ENCODE results near the gene POTEH.
"Not testable (repeated sequence)": the region's sequence is repeated elsewhere in the genome, so short reads cannot be mapped to it uniquely, and the experiment has no call there.

The POTEH gene

DNA sequence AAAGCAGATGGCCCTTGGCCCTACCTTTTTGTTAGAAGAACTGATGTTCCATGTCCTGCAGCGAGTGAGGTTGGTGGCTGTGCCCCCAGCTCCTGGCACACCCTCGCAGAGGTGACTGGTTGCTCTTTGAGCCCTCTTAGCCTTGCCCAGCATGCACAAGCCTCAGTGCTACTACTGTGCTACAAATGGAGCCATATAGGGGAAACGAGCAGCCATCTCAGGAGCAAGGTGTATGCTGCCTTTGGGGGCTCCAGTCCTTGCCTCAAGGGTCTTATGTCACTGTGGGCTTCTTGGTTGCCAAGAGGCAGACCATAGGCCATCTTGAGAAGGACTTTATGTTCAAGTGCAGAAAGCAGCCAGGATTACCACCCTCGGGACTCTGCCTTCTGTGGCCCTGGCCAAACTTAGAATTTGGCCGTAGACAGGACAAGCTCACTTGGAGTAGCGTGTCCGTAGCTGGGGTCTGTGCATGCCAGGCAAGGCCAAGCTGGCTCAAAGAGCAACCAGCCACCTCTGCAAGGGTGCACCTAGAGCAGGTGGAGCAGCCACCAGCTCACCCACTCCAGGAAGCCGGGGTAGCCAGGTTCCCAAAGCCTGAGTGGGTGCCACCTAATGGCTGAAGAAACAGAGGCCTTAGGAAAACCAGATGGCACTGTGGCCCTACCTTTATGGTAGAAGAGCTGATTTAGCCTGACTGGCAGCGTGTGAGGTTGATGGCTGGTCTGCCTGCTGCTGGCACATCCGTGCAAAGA lies 48.5 kb downstream of the POTEH start:
- not testable (repeated sequence) for DNase-seq

DNA sequence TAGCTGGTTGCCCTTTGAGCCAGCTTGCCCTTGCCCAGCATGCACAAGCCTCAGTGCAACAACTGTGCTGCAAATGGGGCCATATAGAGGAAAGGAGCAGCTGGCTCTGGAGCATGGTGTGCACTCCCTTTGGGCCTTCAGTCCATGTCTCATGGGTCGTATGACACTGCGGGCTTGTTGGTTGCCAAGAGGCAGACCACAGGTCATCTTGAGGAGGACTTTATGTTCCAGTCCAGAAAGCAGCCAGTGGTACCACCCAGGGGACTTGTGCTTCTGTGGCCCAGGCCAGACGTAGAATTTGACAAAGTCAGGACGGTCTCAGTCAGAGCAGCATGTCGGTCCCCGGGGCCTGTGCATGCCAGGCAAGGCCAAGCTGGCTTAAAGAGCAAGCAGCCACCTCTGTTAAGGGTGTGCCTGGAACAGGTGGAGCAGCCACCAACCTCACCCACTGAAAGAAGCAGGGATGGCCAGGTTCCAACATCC lies 49.1 kb downstream of the POTEH start:
- not testable (repeated sequence) for DNase-seq

DNA sequence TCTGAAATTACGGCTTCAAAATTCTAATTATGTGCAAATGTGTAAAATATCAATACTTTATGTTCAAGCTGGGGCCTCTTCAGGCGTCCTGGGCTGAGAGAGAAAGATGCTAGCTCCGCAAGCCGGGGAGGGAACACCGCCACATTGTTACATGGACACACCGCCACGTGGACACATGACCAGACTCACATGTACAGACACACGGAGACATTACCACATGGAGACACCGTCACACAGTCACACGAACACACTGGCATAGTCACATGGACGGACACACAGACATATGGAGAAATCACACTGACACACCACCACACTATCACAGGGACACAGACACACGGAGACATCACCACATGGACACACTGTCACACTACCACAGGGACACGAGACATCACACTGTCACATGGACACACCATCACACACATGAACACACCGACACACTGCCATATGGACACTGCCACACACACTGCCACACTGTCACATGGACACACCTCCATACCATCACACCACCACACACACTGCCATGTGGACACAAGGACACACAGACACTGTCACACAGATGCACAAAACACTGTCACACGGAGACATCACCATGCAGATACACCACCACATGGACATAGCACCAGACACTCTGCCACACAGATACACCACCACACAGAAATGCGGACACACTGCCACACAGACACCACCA lies 58.0 kb downstream of the POTEH start:
- DNase-seq, result not testable (repeated sequence)

DNA sequence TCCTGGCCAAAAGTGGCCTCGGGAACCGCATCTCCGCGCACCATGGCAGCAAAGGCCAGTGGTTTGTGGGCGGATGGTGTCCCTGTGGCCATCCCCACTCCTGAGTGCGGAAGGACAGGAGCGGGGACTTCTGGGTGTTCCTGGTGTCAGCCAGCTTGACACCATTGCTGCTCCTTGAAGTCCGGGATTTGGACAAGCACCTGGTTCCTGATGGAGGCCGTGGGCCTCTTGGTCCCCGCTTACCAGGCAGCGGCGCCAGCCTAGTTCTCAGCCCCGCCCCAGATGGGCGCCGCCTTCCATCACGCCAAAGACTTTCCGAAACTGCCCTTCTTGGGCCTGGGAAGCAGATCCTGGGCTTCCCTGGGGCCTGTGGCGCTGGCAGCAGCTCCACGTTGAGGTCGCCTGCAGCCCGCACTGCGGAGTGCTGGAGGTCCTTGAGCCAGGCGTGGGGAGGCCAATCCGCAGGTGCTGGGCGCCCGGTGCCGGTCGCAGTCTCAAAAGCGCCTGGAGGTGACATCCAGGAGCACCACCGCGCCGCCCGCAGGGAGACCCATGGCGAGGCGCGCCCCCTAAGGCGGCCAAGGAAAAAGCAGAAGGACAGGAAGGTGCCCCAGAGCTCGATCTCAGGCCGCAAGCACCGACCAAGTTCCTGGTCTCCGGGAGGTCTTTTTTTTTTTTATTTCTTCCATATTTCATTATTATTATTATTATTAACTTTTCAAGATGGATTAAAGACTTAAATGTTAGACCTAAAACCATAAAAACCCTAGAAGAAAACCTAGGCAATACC lies 59.5 kb downstream of the POTEH start:
- DNase-seq, result not testable (repeated sequence)

DNA sequence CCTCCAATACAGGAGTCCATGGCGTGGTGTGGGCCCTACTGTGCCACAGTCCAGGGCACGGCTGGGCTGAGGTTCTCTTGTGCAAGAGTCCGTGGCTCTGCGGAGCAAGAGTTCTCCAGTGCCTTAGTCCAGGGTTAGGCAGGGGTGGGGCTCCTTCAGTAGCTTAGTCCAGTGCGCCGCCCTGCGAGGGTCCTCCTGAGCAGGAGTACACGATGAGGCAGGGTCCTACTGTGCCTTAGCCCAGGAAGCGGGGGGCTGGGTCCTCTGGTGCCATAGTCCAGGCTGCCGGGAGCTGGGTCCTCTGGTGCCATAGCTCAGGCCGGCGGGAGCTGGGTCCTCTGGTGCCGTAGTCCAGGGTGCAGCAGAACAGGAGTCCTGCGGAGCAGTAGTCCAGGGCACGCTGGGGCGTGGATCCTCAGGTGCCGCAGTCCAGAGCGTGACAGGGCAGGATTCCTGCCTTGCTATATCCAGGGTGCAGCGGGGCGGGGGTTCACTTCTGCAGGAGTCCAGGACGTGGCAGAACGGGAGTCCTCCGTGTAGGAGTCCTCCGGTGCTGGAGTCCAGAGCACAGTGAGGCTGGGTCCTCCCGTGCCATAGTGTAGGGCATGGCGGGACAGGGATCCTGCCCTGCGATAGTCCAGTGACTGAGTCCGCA lies 69.7 kb downstream of the POTEH start:
- not testable (repeated sequence) for DNase-seq

GRCh38 chr22:15760388-15761150 lies 70.7 kb downstream of the POTEH start:
- not testable (repeated sequence) for DNase-seq

DNA sequence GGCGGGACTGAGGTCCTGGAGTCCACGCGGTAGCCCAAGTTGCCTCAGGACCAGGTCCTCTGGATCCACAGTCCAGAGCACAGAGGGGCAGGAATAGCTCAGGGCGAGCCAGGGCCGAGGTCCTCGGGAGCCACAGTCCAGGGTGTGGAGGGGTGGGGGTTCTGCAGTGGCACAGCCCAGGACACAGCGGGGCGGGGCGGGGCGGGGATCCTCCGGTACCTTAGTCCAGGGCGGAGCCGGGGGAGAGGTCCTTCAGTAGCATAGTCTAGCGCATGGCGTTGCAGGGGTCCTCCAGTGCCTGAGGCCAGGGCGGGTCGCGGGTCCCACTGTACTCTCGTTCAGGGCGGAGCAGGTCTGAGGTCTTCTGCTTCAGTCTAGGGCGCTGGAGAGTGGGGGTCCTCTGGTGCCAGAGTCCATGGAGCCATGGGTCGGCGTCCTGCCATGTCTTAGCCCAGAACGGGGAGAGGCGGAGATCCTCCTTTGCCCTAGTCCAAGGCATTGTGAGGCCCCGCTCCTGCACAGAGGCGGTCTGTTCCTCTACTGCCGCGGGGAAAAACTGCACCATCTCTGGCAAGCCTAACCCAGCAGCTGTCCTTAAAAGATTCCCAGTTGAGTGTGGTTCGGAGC lies 71.4 kb downstream of the POTEH start:
- not testable (repeated sequence) for DNase-seq

- DNase-seq, result not testable (repeated sequence)
These were observed 73.7 kb downstream of the POTEH start for GRCh38 chr22:15763559-15763958.
